Hepatic stellate cell (primary cell): Measurements from ENCODE around the gene EBF3.

Experiments
- DNase-seq: peaks from one replicate; pipeline ENCODE4 v3.0.0; 2011; ENCODE audit warnings: low spot score

EBF3 gene

DNA sequence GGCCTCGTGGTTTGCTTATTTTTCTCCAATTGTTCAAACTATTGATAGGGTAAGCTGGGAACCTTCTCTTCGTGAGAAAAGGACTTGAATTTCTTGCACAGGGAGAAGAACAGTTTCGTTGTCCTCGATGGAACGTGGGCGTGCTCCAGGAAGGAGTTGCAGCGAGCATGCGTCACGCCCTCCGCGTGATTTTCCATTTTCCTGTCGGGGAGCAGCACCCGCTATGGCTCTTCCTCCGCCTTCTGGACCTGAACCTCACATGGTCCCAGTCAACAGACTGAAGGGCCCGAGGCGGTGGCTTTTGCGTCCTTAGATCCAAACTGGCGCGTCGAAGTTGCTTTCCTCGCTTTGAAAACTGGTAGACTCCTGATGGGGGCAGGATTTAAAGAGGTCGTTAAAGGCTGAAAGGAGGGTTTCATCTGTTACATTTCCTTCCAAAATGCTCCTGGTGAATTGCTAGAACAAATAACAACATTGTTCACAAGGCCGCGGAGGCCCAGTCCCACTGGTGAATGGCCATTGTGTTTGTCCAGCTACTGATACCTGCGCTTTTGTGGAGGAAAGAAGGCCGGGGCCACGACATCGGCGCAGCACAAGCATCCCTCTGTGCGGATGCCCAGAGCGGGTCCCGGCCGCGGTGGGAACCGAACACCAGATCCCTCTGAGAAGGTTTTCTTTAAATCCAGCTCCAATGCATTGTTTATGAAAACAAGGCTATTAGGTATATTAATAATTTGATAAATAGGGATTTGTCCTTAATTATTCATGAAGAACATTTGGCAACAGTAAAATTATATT, 75.9 kb downstream of the EBF3 start:
- DNase-seq = no peak

DNA sequence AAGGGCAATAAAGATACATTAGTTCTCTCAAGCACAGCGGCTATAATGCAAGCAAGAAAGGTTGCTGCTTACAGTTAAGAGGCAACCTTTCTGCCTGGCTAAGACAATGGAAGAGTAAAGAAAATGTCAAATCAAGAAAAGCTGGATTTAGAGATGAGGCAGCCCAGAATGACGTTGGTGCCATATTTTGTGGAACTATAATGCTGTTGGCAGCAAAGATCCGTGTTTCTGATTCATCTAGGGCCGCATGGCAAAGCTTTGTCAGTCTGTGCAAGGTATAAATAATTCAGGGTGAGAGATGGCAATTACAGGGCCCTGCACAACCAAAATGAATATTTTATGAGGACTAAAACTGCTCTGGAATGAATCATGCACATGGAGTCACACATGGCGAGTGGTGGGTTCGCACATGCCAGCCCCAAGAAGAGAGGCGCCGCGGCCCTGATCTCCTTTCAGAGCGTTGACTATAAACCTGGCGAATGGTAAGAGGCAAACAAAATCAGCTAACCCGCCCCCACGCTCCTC, 76.6 kb downstream of the EBF3 start:
- DNase-seq = no peak

DNA sequence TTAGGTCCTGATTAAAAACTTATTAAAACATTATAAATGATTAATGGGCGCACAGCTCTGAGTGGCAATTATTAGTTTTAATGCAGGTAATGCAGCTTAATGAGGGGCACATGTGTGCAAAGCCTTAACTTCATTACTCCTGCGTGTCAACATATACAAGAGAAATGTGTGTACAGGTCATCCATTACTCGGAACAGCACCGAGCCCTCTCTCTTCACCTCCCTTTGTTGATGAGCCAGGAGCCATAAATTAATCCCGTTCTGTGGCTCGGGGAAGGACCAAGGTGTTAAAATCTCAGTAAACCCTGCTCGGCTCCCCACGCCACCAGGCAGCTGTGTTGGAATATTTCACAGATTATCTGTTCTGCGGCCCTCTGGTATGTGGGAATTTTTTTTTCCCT, 77.8 kb downstream of the EBF3 start:
- DNase-seq = no peak

DNA sequence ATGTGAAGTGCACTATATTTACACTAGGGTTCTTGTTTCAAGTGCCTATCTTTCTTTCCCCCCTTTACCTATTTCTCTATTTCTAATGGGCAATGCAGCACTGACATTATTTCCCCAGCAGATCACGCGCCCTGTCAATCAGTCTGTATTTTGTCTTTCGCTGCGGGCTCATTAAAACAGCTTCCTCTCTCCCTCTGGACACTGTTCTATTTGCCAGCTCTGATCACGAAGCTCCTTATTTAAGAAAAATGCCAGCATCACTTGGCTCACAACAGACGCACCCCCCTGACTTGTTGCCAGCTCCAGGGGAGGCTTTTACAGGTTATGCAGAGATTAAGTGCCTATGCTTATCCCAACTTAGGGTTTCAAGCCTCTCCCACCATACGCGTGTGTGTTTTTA, 78.5 kb downstream of the EBF3 start:
- no peak for DNase-seq

DNA sequence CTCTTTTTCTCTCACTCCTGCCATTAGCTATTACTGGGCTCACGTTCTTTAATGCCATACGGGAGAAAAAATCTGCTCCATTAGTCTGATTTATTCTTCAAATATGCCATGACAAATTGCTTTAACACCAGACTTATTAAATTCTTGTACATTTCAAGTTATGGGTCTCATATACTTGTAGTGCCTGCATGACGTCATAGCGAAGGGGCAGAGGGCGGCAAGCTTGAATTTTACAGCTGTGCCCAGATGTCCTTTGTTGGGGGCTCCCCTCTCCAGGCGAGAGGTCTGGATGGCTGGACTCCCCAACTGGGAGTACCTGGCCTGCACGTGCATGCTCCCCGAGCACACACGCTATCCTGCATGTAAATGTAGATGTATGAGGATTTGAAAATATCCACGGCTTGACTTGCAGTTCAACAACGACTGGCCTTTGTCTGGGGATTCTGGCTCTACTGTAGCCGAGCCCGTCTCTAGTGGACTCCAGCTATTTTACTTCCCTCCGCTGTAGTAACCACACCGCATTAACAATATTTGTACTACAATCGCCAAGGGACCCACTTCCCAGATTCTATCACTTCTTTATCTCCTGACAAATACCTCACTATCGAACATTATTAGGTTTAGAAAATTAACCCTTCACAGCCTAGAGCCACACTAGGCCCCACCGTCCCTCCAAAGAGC, 79.5 kb downstream of the EBF3 start:
- DNase-seq = no peak

DNA sequence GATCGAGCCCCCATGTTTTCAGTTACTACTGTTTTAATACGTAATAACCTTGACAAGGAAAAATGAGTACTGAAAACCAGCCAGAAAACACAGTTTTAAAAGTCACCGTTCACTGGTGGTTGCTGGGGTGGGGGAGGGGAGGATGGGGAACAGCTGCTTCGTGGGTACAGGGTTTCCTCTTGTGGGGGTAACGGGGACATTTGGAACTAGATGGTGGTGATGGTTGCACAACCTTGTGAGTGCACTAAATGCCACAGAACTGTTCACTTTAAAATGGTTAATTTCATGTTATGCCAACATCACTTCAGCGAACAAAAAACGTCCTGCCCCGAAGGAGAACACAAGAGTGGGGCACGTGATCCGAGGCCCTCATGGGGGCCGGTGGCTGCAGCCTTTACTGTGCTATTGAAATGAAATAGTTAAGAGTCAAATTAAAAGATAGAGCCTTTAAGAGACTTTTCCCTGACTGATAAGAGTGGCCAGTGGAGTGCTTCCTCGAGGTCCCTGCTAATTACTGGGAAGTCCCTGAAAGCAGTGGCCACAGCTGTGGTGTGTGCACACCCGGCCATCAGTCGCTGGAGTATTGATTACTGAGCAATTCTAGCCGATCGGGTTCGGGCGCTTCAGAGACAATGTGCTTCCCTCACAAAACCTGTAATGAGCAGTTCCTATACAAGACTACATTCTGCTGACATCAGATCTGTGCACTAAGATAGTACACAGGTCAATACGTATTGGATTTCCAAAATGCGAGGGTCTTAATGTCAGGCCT, 80.3 kb downstream of the EBF3 start:
- no peak for DNase-seq

DNA sequence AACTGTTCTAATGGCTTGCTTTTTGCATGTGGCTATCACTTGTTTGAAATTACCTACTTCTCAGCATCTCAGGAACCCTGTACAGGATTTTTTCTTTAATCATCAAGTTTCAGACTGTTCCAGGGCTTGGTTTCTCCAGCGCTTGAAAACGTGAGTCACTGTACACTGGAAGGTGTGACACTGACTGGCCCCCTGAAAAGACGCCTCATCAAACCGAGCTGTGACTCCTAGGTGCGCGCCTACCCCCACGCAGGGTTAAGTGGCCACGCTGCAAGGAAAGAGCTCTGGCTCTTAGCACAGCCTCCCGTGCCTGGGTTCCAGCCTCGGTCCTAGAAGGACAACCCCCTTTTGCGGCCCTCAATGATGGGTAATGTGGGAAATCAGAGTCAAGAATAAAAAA, 81.0 kb downstream of the EBF3 start:
- DNase-seq = no peak

DNA sequence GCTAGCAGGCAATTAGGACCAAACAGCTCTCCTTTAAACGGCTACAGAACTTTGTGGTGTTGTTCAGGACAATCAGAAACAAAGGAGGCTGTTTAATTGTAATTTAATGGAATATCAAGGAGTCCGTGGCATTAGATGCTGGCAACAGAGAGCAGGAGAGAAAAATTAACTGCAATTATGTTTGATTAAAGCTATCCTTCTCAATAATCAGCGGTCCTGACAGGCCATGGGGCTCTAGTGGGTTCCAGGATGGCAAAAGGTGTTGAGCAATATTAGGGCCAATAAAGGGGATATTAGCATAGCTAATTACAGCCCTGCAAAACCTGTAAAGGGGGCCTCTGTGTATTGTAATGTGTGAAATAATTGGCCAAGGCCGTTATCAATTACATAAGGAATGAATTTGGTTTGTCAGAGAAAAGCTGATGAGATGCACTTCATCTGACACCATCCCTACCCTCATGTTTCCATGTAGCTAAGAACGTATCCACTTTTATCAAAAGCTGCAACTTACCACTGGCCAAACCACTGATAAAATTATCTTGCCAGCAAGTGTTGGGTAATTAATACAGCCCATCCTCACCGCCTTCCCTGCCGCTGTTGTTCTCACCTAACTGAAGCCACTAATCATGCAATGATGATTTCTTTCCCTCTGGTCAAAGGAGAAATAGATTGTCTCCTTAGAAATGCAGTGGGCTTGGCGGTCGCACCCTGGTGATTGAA, 81.6 kb downstream of the EBF3 start:
- DNase-seq = no peak

DNA sequence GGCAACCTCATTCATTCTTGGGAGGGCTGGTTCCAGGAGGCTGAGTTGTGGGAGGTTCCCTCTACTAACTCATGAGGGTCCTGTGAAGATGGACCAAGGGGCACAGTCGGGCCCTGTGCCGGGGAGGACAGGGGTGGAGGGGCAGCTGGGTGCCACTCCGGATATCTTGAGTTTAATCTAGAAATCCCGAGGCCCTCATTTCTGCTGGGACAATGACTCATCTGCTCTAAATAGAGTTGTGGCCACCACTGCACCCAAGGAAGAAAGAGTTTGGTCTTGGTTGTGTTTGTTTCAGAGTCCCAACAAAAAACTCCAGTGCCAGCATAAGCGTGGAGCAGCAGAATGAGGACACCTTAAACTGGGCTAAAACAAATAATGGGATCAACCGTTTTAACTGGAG, 82.4 kb downstream of the EBF3 start:
- DNase-seq = no peak

DNA sequence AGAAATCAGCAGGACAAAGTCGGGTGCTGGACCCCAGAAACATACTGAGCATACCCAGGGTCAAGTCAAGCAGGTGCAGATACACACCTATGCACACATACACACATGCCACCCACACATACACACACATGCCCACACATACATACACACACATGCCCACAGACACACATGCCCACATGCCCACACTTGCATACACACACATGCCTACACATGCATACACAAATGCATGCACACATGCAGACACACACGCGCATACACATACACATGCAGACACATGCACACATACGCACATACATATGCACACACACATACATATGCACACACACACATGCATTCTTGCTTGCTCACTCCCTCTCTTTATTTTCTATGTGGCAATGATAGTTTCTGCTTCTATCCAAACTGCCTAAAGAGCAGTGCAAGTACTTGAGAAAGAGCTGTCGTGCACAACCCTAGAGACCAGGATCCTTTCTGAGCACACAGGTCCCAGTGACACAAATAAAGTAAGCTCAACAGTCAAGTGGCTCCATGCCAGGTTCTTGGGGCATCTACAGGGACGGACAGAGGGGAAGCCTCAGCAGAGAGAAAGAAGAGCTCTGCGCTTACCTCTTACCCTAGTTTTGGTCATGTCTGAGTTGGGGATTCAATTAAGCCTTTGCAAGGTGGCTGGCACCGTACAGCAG, 83.7 kb downstream of the EBF3 start:
- no peak for DNase-seq

DNA sequence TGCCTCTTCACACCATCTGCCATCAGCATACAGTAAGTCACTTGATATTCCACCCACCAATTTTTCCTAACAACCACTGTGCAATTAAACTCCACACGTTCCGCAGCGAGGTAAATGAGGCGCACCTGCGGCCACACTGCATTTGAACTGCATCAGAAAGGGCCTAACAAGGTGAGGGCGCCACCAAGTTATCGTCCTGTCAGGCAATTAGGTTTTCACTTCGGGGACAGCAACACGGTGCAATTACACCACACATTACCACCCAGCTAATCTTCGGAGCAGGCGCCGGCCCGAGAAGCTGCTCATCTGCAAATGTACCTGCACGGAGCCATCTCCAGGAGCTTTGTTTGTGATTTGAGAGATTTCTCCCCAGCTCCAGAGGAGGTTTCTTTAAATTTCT, 84.4 kb downstream of the EBF3 start:
- no peak for DNase-seq

DNA sequence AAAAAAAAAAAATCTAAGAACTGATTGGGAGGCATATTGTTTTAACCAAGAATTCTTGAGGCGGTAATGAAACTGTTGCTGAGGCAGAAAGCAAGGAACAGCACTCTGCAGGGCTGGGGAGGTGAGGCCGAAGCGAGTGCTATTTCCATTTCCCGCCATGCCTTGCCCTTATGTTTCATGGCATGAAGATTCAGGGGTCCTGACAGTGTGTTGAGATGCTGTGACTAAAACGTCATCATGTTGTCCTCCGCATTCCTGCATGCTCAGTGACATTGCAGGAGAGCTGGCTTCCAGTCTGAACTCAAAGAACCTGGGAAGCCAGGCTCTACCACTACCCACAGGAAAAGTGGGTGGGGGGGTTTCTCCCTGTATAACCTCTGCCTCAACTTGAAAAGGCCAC, 85.2 kb downstream of the EBF3 start:
- no peak for DNase-seq

DNA sequence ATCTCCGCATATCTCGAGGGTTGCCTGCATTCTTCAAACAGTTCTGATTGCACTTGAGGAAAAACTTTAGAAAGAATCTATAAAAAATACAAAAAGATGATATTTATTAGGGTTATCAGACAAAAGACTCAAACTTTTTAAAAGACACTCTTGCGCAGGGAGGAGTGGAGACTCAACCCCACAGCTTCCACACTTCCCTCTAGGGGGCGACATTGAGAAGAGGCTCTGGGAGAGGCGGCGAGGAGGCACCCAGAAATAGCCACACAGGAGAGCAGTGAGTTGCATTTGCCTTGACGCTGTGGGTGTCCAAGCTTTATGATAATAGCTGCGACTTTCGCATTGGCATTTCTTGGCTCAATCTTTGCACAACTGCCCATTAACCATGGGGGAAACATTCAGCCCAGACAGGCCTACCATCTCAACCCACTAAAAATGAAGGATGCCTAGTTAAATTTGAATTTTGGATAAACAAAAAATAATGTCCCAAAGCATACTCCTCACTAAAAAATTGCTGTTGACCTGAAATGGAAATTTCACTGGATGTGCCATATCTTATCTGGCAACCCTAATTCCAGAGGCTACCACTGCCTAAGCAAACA, 86.2 kb downstream of the EBF3 start:
- no peak for DNase-seq

DNA sequence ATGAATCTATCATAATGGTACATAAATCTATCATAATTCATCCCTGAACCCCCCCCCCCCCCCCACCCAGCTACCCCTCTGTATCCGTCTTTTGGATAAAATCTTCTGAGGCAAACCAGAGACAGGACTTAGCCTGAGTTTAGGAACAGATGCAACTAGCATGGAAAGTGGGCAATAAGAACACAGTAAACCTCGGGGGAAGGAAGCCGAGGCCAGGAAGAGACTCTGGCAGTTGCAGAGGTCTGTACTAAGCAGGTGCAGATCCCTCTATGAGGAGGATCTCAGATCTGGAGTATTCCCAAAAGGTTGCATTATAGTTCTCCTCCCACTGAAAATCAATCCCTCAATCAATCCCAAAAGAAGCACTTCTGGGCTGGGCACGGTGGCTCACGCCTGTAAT, 87.2 kb downstream of the EBF3 start:
- DNase-seq = no peak

DNA sequence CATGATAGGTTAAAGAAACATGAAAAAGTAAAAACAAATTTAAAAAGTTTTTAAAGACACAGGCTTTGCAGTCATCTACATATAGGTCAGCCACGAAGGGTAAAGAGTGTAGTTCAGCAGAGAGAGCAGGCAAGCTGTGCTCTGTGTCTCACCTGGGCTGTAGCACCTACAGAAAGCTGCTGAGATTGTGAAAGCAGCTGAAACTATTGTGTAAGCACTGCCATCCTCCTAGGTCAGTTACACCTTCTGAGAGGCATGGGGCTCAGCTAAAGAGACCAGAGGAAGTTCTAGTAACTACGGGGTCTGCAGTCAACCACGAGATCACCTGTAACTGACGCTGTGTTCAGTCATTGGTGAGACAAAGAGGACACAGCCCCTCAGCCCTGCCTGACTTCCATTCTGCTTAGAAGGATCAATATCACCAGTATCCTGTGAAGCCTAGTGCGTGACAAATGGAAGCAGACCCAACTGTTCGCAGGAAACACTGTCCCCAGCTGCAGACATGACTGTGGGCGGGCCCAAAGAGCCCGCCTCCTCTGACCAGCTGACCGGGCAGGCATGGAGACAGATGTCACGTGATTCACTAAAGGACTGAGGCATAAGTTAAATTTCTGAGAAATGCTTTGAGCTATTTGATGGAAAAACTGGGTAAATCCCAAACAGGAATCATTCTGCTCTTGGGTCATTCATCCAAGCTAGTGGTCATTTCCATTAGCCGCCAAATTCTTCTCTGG, 87.9 kb downstream of the EBF3 start:
- no peak for DNase-seq

DNA sequence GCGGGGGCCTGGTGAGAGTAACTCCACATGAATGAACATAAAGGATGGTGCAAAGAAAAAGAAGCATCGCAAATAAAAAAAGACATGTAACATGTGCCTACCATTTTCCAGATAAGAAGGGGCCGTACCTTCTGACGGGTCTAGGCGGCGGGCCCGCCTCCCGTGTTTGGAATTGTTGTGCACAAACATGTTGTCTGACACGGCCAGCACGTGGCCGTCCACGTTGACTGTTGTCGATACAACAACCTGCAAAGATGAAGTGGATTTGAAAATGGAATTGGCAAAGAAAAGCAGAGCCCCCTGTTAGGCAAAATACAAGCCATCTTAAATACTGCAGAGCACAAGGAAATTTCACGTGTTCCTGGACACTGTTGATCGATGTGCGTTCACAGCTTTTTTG, 90.7 kb downstream of the EBF3 start:
- DNase-seq = no peak

DNA sequence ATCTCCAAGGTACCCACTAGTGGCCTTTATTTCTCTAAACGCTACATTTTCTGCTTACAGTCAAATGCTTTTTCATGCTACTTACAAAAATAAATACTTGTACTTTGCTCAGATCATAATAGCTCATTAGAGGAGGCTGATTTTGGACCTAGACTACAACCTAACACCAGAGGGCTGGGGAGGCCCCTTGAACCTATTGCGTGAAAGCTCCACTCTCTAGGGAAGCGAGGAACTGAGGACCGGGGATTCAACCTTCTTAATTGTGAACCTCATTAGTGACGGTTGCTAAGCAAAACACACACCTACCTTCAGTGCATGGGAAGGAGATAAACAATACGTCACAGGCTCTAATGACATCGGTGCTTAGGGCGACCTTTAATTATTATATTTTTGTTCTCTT, 92.1 kb downstream of the EBF3 start:
- DNase-seq = no peak

DNA sequence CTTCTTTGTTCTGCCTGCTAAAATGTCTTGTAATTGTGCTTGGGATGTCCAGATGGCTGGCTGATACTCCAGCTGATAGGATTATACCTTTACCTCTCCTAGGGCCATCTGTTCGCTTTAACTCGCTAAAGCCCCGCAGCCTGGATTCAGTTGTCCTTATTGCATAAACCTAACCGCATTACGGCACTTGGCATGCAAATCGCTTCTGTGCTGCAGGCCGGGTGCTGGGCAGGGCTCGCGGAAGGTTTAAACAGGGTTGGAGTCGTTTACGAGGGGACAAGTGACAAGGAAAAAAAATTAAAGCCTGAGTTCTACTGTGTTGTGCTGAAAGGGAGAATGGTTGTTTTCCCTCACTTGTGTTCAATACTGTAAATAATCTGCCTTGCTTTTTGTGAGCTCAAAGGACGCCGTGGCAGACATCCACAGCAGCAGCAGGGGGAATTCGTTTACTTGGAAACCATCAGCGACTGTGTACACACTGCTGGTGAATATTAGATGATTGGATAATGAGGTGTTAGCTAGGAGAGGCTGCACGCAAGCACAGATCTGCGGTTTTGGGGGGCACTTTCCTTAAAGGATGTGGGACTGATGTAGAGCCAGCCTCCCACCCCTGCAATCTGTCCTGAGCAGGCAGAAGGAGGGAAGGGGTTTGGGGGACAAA, 93.0 kb downstream of the EBF3 start:
- no peak for DNase-seq

DNA sequence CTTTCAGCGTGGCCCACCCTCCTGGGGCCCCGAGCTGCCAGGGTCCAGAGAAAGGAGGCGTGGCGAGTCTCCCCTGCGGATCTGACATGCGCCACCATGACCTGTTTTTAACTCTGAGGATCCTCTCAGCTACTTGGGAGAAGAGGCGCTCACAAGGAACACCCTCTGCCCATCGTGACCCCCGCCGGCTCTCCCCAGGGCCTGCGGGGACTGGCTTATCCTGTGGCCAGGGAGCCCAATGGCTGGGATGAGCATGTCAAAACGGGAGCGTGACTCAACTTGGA, 93.7 kb downstream of the EBF3 start:
- no peak for DNase-seq
